Gastrocnemius medialis (tissue), 4 donors: ENCODE results near the gene WSCD2.

Experiments used
- POLR2A ChIP-seq, 2 donors: fragments of 450-650 bp; IDR thresholded peaks; one replicate each; pipeline ENCODE4 v1.6.1; 2017; ENCODE audit warnings: antibody characterized with exemption in 2 of 2, mild to moderate bottlenecking in 2 of 2, moderate library complexity in 2 of 2
- TF ChIP-seq, protein P1 (sequence below), 5 experiments: fragments of 450-650 bp in 3 of 5; fragments of 200-600 bp in 2 of 5; sonication (generic) in 2 of 5; IDR thresholded peaks in 4 of 5; conservative IDR thresholded peaks in 1 of 5; 1 replicate in 4 of 5; 2 replicates in 1 of 5; pipeline ENCODE4 v1.5.1; 2016 to 2019; ENCODE audit warnings: antibody characterized with exemption in 5 of 5, mild to moderate bottlenecking in 3 of 5, moderate library complexity in 3 of 5

DNA sequence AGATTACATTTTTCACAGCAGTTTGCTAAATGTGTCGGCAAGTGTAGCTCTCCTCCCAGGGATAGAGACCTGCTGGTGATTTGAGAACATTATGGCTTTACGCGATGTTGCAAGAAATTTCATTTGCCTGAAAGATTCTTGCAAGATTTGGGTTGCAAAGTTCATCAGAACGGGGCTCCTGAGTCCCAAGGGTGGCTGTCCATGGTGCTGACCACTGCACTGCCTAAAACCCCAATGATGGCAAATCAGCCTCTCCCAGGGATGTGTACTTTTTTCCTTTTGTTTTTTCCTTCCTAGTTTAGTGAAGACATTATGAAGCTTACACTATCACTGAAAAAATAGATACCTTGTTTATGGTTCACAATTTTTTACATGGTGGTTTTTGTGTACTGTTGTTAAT, 85.4 kb downstream of the WSCD2 start:
- TF ChIP-seq, protein P1, sequence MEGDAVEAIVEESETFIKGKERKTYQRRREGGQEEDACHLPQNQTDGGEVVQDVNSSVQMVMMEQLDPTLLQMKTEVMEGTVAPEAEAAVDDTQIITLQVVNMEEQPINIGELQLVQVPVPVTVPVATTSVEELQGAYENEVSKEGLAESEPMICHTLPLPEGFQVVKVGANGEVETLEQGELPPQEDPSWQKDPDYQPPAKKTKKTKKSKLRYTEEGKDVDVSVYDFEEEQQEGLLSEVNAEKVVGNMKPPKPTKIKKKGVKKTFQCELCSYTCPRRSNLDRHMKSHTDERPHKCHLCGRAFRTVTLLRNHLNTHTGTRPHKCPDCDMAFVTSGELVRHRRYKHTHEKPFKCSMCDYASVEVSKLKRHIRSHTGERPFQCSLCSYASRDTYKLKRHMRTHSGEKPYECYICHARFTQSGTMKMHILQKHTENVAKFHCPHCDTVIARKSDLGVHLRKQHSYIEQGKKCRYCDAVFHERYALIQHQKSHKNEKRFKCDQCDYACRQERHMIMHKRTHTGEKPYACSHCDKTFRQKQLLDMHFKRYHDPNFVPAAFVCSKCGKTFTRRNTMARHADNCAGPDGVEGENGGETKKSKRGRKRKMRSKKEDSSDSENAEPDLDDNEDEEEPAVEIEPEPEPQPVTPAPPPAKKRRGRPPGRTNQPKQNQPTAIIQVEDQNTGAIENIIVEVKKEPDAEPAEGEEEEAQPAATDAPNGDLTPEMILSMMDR (IDR thresholded peaks at IDR 0.05 in 4 of 5, conservative IDR thresholded peaks at IDR 0.05 in 1 of 5): no peak
- TF ChIP-seq POLR2A (IDR thresholded peaks at IDR 0.05): no peak
